HepG2 (cell line): Measurements from ENCODE around the gene IST1. TPM values are rescaled to one million over a fixed set of nuclear protein-coding genes. Genes with fewer than 3 reads are reported as not detected.

Experiments used
- ELF4 ChIP-seq: sonication (generic); formaldehyde crosslinking; IDR thresholded peaks from 2 replicates; pipeline ENCODE4 v1.5.0; 2020; ENCODE audit warnings: missing genetic modification reagents, mild to moderate bottlenecking, moderate library complexity, borderline replicate concordance
- EP300 ChIP-seq, 3 experiments: sonication (generic) in 1 of 3; formaldehyde crosslinking in 1 of 3; IDR thresholded peaks; 2 replicates each; pipeline versions ENCODE4 v1.5.1 to v1.6.1; 2011 to 2020; ENCODE audit warnings: low read depth in 2 of 3, low read length in 2 of 3, borderline replicate concordance in 1 of 3, improper control_type of control experiment in 1 of 3, mild to moderate bottlenecking in 1 of 3, missing genetic modification reagents in 1 of 3, moderate library complexity in 1 of 3
- HOXA3 ChIP-seq: sonication (generic); formaldehyde crosslinking; IDR thresholded peaks from 2 replicates; pipeline ENCODE4 v1.5.0; 2020; ENCODE audit warnings: missing genetic modification reagents
- NCOA5 ChIP-seq: sonication (generic); formaldehyde crosslinking; IDR thresholded peaks from 2 replicates; pipeline ENCODE4 v1.4.0; 2020; ENCODE audit warnings: missing genetic modification reagents
- SKIL ChIP-seq: sonication (generic); formaldehyde crosslinking; IDR thresholded peaks from 2 replicates; pipeline ENCODE4 v1.8.0; 2022; ENCODE audit warnings: missing genetic modification reagents, mild to moderate bottlenecking, moderate library complexity, borderline replicate concordance
- TIGD3 ChIP-seq: sonication (generic); formaldehyde crosslinking; IDR thresholded peaks from 2 replicates; pipeline ENCODE4 v1.5.1; 2020; ENCODE audit warnings: mild to moderate bottlenecking, missing genetic modification reagents, borderline replicate concordance
- ZNF207 ChIP-seq: fragments of 450-650 bp; IDR thresholded peaks from 2 replicates; pipeline ENCODE4 v1.6.1; 2016; ENCODE audit warnings: antibody characterized with exemption, borderline replicate concordance
- ZNF33B ChIP-seq: sonication (generic); formaldehyde crosslinking; IDR thresholded peaks from 2 replicates; pipeline ENCODE4 v1.5.1; 2020; ENCODE audit warnings: mild to moderate bottlenecking, missing genetic modification reagents
- ZNF430 ChIP-seq: sonication (generic); formaldehyde crosslinking; IDR thresholded peaks from 2 replicates; pipeline ENCODE4 v1.9.0; 2021; ENCODE audit warnings: mild to moderate bottlenecking, missing genetic modification reagents
- ZNF615 ChIP-seq: sonication (generic); formaldehyde crosslinking; IDR thresholded peaks from 2 replicates; pipeline ENCODE4 v1.5.0; 2020; ENCODE audit warnings: mild to moderate bottlenecking, missing genetic modification reagents, borderline replicate concordance
- ZNF644 ChIP-seq: IDR thresholded peaks from 2 replicates; pipeline ENCODE4 v1.6.1; 2016; ENCODE audit warnings: low read depth
- polyA plus RNA-seq, 8 experiments: library from polyadenylated mRNA; depleted of rRNA in 3 of 8; stranded (reverse) in 7 of 8; unstranded in 1 of 8; fragments of >200 nt; fragmentation: Illumina TruSeq in 4 of 8; extraction: Trizol in 4 of 8; gene quantifications; 2 replicates each; pipeline versions ENCODE4 v1.2.1 to v1.2.3, GENCODE V29; 2011 to 2016; ENCODE audit warnings: low read depth in 4 of 8, missing spikeins in 1 of 8, mixed read lengths in 1 of 8; ENCODE audit not compliant: insufficient read depth in 1 of 8
- total RNA-seq, 5 experiments: library from RNA; depleted of rRNA; stranded (reverse); fragments of >200 nt; fragmentation: Illumina TruSeq; extraction: Trizol; gene quantifications; 2 replicates each; pipeline ENCODE4 v1.2.3, GENCODE V29; 2016; ENCODE audit warnings: low read depth in 1 of 5
- TF ChIP-seq, protein P1 (sequence below): sonication (generic); formaldehyde crosslinking; IDR thresholded peaks from 2 replicates; pipeline ENCODE4 v1.5.0; 2020; ENCODE audit warnings: missing genetic modification reagents
- TF ChIP-seq, protein P2 (sequence below): sonication (generic); formaldehyde crosslinking; IDR thresholded peaks from 2 replicates; pipeline ENCODE4 v1.4.0; 2020; ENCODE audit warnings: mild to moderate bottlenecking, missing genetic modification reagents, borderline replicate concordance
- TF ChIP-seq, protein P3 (sequence below): fragments of 450-650 bp; IDR thresholded peaks from 2 replicates; pipeline ENCODE4 v1.6.1; 2017; ENCODE audit warnings: mild to moderate bottlenecking
- TF ChIP-seq, protein P4 (sequence below): sonication (generic); formaldehyde crosslinking; IDR thresholded peaks from 2 replicates; pipeline ENCODE4; 2020; ENCODE audit warnings: missing genetic modification reagents, mild to moderate bottlenecking, borderline replicate concordance

IST1 gene
- total and polyA plus RNA-seq, 2 of the 13 experiments (the other 11 are each of a cell fraction or from before 2014, with no cell fraction given), result 346 to 415 TPM

DNA sequence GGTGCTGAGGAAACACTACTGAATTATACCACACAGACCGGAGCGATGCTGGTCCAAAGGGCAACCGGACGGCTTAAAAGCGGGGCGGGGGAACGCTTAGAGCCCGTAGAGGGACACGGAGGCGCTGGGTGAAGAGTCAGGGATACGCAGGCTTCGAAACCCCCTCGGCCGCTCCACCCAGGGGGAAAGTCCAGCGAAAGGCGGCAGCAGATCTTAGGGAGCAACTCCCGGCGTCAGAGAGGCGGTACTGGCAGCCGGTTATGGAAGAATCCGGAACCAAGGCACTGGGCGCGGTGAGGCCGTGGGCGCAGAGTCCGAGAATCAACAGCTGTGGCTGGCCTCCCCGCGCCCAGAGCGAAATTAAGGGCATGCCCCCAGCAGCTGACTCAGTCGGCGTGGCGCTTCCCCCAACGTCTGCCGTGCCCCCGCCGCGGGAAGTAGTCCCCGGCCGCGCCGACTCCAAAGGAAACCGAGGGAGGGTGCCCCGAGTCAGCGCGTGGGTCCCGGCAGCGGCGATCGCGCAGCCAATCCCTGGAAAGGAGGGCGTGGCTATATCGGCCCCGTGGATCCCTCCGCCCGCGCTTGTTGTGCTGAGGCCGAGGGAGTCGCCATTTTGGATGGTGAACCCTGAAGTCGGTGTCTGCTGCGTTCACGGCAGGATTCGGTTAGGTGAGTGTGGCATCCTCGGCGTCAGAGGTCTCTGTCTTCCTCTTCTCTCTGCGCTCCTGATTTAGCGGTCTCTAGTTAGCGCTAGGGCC, at the start of gene IST1 (continued):
- TF ChIP-seq TIGD3 (CRISPR knock-in tag), result no peak
- peak; percentile 94 for TF ChIP-seq ZNF615 (CRISPR knock-in tag)
- TF ChIP-seq, protein P1, sequence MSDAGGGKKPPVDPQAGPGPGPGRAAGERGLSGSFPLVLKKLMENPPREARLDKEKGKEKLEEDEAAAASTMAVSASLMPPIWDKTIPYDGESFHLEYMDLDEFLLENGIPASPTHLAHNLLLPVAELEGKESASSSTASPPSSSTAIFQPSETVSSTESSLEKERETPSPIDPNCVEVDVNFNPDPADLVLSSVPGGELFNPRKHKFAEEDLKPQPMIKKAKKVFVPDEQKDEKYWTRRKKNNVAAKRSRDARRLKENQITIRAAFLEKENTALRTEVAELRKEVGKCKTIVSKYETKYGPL (CRISPR knock-in tag), result peak; percentile 83; the same call in 1 of the 2 replicates
- TF ChIP-seq ZNF430 (CRISPR knock-in tag), result peak; percentile 84
- no peak for TF ChIP-seq ZNF207
- TF ChIP-seq ZNF33B, result peak; percentile 50; the same call in 1 of the 2 replicates
- peak; percentile 27 to 54; a peak in 3 of 4 replicates for TF ChIP-seq EP300 (IDR thresholded peaks at IDR 0.05; ENCODE audit: low read depth in 2 of 2, low read length in 2 of 2)
- TF ChIP-seq EP300 (CRISPR knock-in tag; IDR thresholded peaks at IDR 0.05; ENCODE audit: borderline replicate concordance), result peak; percentile 77
- no peak for TF ChIP-seq ZNF644 (CRISPR knock-in tag)
- TF ChIP-seq NCOA5, result peak; percentile 81; the same call in 1 of the 2 replicates
- peak; percentile 96 for TF ChIP-seq ELF4
- TF ChIP-seq HOXA3, result peak; percentile 98
- peak; percentile 89 for TF ChIP-seq SKIL
- TF ChIP-seq, protein P2, sequence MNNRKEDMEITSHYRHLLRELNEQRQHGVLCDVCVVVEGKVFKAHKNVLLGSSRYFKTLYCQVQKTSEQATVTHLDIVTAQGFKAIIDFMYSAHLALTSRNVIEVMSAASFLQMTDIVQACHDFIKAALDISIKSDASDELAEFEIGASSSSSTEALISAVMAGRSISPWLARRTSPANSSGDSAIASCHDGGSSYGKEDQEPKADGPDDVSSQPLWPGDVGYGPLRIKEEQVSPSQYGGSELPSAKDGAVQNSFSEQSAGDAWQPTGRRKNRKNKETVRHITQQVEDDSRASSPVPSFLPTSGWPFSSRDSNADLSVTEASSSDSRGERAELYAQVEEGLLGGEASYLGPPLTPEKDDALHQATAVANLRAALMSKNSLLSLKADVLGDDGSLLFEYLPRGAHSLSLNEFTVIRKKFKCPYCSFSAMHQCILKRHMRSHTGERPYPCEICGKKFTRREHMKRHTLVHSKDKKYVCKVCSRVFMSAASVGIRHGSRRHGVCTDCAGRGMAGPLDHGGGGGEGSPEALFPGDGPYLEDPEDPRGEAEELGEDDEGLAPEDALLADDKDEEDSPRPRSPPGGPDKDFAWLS (CRISPR knock-in tag), result peak; percentile 85
- TF ChIP-seq, protein P3, sequence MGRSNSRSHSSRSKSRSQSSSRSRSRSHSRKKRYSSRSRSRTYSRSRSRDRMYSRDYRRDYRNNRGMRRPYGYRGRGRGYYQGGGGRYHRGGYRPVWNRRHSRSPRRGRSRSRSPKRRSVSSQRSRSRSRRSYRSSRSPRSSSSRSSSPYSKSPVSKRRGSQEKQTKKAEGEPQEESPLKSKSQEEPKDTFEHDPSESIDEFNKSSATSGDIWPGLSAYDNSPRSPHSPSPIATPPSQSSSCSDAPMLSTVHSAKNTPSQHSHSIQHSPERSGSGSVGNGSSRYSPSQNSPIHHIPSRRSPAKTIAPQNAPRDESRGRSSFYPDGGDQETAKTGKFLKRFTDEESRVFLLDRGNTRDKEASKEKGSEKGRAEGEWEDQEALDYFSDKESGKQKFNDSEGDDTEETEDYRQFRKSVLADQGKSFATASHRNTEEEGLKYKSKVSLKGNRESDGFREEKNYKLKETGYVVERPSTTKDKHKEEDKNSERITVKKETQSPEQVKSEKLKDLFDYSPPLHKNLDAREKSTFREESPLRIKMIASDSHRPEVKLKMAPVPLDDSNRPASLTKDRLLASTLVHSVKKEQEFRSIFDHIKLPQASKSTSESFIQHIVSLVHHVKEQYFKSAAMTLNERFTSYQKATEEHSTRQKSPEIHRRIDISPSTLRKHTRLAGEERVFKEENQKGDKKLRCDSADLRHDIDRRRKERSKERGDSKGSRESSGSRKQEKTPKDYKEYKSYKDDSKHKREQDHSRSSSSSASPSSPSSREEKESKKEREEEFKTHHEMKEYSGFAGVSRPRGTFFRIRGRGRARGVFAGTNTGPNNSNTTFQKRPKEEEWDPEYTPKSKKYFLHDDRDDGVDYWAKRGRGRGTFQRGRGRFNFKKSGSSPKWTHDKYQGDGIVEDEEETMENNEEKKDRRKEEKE, result no peak
- TF ChIP-seq, protein P4, sequence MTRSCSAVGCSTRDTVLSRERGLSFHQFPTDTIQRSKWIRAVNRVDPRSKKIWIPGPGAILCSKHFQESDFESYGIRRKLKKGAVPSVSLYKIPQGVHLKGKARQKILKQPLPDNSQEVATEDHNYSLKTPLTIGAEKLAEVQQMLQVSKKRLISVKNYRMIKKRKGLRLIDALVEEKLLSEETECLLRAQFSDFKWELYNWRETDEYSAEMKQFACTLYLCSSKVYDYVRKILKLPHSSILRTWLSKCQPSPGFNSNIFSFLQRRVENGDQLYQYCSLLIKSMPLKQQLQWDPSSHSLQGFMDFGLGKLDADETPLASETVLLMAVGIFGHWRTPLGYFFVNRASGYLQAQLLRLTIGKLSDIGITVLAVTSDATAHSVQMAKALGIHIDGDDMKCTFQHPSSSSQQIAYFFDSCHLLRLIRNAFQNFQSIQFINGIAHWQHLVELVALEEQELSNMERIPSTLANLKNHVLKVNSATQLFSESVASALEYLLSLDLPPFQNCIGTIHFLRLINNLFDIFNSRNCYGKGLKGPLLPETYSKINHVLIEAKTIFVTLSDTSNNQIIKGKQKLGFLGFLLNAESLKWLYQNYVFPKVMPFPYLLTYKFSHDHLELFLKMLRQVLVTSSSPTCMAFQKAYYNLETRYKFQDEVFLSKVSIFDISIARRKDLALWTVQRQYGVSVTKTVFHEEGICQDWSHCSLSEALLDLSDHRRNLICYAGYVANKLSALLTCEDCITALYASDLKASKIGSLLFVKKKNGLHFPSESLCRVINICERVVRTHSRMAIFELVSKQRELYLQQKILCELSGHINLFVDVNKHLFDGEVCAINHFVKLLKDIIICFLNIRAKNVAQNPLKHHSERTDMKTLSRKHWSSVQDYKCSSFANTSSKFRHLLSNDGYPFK (CRISPR knock-in tag), result peak; percentile 93
